Measurements from ENCODE around the gene WNT3A.

WNT3A gene

GRCh38 chr1:228101614-228101993 lies 94.8 kb downstream of the WNT3A start:
- no peak for DNase-seq (ENCODE audit: low read depth)

DNA sequence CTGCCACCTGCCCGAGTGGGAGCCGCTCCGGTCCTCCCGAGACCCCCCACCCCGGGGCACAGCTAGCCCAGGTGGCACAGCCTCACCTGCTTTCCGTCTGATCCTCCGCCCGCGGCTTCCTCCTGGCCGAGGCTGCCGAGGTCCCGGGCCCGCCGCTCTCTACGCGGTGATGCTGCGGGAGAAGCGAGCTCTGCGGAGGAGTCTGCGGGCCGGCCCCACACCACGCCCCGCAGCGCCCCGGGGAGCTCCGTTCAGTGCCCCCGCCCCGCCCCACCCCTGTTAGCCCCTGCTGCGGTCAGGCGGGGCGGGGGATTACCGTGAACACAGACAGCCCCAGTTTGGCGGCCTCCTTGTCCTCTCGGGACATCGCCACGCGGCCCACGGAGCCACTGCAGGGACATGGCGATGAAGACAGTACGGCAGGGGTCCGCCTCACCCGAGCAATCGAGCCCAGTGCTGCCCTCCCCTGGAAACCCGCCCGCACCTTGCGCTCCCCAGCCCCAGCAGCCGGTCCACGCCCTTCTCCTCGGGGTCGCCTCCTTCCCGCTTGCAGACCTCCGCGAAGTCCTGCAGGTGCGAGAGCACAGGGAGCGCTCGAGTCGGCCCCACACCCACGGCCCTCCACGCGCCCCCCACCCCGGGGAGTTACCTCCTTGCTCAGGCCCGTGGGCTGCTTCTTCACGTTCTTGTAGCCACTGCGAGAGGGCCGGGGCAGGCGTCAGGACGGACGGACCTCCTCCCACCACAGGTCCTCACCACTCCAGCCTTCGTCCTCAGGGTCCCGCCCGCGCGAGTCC lies 95.4 kb downstream of the WNT3A start:
- DNase-seq (ENCODE audit: low read depth): peak; percentile 47

- peak; percentile 90 for DNase-seq (ENCODE audit: low read depth)
Measured at GRCh38 chr1:228102791-228103620, 96.2 kb downstream of the WNT3A start, which contains the start of gene C1orf35. Gene C1orf35, minus strand, starts transcription at chr1:228103325. Its CDS starts 98 bp downstream, at chr1:228103227.

GRCh38 chr1:228104526-228105269 lies 97.9 kb downstream of the WNT3A start:
- DNase-seq (ENCODE audit: low read depth): no peak

GRCh38 chr1:228105270-228105995 lies 98.6 kb downstream of the WNT3A start:
- no peak for DNase-seq (ENCODE audit: low read depth)

DNA sequence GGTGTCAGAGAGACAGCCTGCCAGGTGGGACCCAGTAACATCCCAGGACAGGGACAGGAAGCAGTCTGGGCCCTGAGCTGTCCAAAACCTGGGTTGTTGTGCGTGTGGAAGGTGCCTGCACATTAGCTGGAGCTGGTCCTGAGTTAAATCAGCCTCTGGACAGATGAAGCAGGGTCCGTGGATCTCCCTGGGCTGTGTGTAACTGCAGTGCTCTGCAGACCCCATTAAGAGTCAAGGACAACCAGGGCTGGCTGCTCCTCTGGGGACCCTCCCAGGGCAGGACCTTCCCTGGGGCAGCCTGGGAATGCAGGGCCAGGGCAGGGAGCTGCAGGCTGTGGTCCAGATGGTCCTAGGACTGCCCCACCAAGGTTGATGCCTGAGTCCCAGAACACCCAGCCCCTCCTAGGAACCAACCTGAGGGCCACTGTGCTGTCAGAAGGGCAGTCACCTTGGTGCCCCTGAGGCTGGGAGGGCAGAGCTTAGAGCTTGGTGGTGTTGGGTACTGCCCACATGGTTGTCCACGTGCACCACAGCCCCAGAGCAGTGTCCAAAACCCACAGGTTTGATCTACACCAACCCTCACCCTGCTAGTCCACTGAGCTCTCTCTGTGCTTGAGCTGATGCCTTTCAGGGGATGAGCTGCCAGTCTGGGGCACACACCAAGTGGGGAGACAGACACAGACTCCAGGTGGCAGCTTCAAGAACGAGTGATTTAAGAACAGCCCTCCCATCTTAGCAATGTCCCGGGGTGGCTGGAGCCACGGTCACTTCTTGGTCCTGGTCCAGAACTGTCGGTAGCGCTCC lies 99.4 kb downstream of the WNT3A start:
- no peak for DNase-seq (ENCODE audit: low read depth)

- no peak for DNase-seq (ENCODE audit: low read depth)
Measured at GRCh38 chr1:228106800-228107054, 99.9 kb downstream of the WNT3A start.

DNA sequence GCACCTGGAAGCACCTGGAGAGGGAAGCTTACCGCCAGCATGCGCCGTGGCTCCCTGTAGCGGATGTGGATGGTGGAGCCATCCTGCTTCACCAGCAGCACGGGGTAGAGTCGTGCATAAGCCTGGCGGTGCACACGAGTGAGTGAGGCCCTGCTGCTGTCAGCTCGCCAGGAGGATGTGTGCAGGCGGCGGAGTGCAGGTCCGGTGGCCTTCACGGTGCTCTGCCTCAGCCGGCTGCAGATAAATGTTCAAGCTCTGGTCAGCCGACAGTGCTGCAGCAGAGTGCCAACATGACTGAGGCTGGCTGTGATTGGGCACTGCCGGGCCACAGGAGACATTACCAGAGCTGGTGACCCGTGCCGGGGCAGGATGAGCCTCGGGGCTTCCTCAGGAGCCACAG lies 100.8 kb downstream of the WNT3A start:
- no peak for DNase-seq (ENCODE audit: low read depth)

DNA sequence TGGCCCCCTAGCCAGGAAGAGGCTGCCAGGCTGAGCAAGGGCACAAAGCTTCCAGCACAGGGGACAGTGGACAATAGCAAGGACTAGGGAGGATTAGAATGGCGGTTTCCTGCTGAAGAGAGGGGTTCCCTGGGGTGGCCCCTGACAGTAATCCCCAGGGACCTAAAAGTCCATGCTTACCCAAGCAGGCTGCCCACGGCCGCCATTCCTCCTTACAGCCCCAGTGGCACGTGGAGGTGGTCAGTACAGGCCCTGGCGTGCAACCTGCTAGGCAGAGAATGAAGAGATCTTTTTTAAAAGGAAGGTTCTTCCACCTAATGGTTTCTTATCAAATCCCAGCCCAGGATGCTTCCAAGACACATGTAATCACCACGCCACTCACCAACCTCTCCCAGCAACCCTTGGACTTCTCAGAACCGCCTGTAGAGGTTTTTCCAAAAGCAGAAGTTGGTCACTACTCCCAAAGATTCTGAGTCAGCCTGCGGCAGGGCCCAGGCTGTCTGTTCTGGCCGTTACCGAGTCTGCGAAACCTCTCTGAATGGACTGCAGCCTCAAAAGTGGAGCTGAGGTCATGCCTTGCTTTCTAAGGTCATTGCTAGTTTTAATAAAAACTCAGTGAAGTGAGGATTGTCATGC lies 101.4 kb downstream of the WNT3A start:
- DNase-seq (ENCODE audit: low read depth): no peak

- no peak for DNase-seq (ENCODE audit: low read depth)
Measured at GRCh38 chr1:228108742-228109072, 101.9 kb downstream of the WNT3A start.

- peak; percentile 96 for DNase-seq (ENCODE audit: low read depth)
Measured at GRCh38 chr1:228109073-228109961, 102.5 kb downstream of the WNT3A start, which contains the start of gene MRPL55. Gene MRPL55, minus strand, starts transcription at chr1:228109299. Its CDS starts 1,039 bp downstream, at chr1:228108260.

- no peak for DNase-seq (ENCODE audit: low read depth)
Measured at GRCh38 chr1:228109962-228110488, 103.2 kb downstream of the WNT3A start.

- no peak for DNase-seq (ENCODE audit: low read depth)
Measured at GRCh38 chr1:228110556-228110955, 103.8 kb downstream of the WNT3A start.

Measured in activated T-helper 1 cell treated with Interleukin-2 at 50 U/mL for 16 hours (primary cell).